Kidney epithelial cell (primary cell): Measurements from ENCODE around the gene FBLIM1. TPM values are rescaled to one million over a fixed set of nuclear protein-coding genes. Genes with fewer than 3 reads are reported as not detected.

ENCODE experiments used
- DNase-seq: peaks from one replicate; pipeline ENCODE4 v3.0.0-alpha.2; 2010; ENCODE audit warnings: low read depth
- H3K27me3 ChIP-seq: 2 replicates; pipeline ENCODE4 v1.6.0; 2011; ENCODE audit warnings: low read length; ENCODE audit not compliant: control insufficient read depth, insufficient read depth
- H3K36me3 ChIP-seq: 2 replicates; pipeline ENCODE4 v1.5.1; 2011; ENCODE audit warnings: low read length; ENCODE audit not compliant: control insufficient read depth, insufficient read depth
- H3K4me3 ChIP-seq: 2 replicates; pipeline ENCODE4 v1.5.1; 2011; ENCODE audit warnings: low read depth, mild to moderate bottlenecking, control low read depth, low read length
- CTCF ChIP-seq: IDR thresholded peaks from 2 replicates; pipeline ENCODE4 v1.5.1; 2011; ENCODE audit warnings: mild to moderate bottlenecking, moderate library complexity, low read length, control low read depth, inconsistent platforms; ENCODE audit not compliant: insufficient read depth, poor library complexity, severe bottlenecking
- total RNA-seq: library from RNA; depleted of rRNA; stranded (reverse); fragments of >200 nt; gene quantifications from 2 replicates; pipeline ENCODE4 v1.2.3, GENCODE V29; 2015

FBLIM1 gene
- total RNA-seq, 1 donor from 2014 or later, result 364 TPM

- H3K4me3 ChIP-seq, result no peak overlapping the region
- TF ChIP-seq CTCF, result no peak
- no peak for DNase-seq
- H3K27me3 ChIP-seq, result no peaks in the 10 kb centered on the region
- peaks cover 3% of the 10 kb centered on the region for H3K36me3 ChIP-seq
These were observed 25.3 kb upstream of the FBLIM1 start for GRCh38 chr1:15733218-15733725.

- TF ChIP-seq CTCF, result no peak
- Histone ChIP-seq H3K36me3 (peaks cover 3% of the 10 kb centered on the region), H3K4me3 (no peak overlapping the region), H3K27me3 (no peaks in the 10 kb centered on the region)
- DNase-seq, result no peak
These were observed 24.8 kb upstream of the FBLIM1 start for GRCh38 chr1:15733726-15734226.

GRCh38 chr1:15734296-15734695 is 24.3 kb upstream of the FBLIM1 start:
- peaks cover 3% of the 10 kb centered on the region for H3K36me3 ChIP-seq
- H3K27me3 ChIP-seq, result no peaks in the 10 kb centered on the region
- no peak for DNase-seq
- H3K4me3 ChIP-seq, result no peak overlapping the region
- no peak for TF ChIP-seq CTCF

- H3K4me3 ChIP-seq, result no peak overlapping the region
- TF ChIP-seq CTCF, result no peak
These were observed 23.7 kb upstream of the FBLIM1 start for GRCh38 chr1:15734901-15735300.

GRCh38 chr1:15735304-15736037 is 23.1 kb upstream of the FBLIM1 start:
- no peak for DNase-seq
- Histone ChIP-seq H3K27me3 (no peaks in the 10 kb centered on the region), H3K36me3 (peaks cover 2% of the 10 kb centered on the region), H3K4me3 (no peak overlapping the region)
- no peak for TF ChIP-seq CTCF

More at GRCh38 chr1:15734901-15735300, 23.7 kb upstream of the FBLIM1 start:
- DNase-seq, result no peak
- Histone ChIP-seq H3K27me3 (no peaks in the 10 kb centered on the region), H3K36me3 (peaks cover 2% of the 10 kb centered on the region)
